Muscle of back (tissue), 10 donors: ENCODE results near the gene MAP3K2. TPM values are rescaled to one million over a fixed set of nuclear protein-coding genes. Genes with fewer than 3 reads are reported as not detected.

Source experiments
- polyA plus RNA-seq, 10 donors: library from polyadenylated mRNA; unstranded; fragments of 120-200 nt; gene quantifications; one replicate each; pipeline ENCODE4 v1.2.1, GENCODE V29; 2013; ENCODE audit not compliant: insufficient read length in 10 of 10

Gene MAP3K2
- polyA plus RNA-seq, 10 donors, result 13.1 to 20.1 (median 17.4) TPM

Other genes with a start within 250 kb of the MAP3K2 start
- 1 to 10 TPM; 2.7 to 7.5 (median 5.2) TPM for gene CYP27C1, start 167.7 kb downstream of the MAP3K2 start, polyA plus RNA-seq
- 10 to 100 TPM; 34.7 to 49.2 (median 41.3) TPM for gene ERCC3, start 93.8 kb downstream of the MAP3K2 start, polyA plus RNA-seq
- gene PROC, start 30.5 kb upstream of the MAP3K2 start, polyA plus RNA-seq, result under 1 TPM in 7 of 10 donors, not detected in 3; 0.10 to 0.55 (median 0.50) TPM
- 10 to 100 TPM; 41.6 to 54.7 (median 49.6) TPM for gene IWS1, start 138.5 kb upstream of the MAP3K2 start, polyA plus RNA-seq
- gene MYO7B, start 147.7 kb upstream of the MAP3K2 start, polyA plus RNA-seq, result 1 to 10 TPM in 5 of 10 donors, under 1 TPM in 5; 0.36 to 2.3 (median 1.0) TPM